GM12891 (cell line): ENCODE results near the gene TAS2R4.

Experiments used
- POLR2A ChIP-seq: IDR thresholded peaks from 2 replicates; pipeline ENCODE4 v1.6.1; 2011; ENCODE audit warnings: low read depth, low read length, control low read depth
- POLR2AphosphoS5 ChIP-seq: IDR thresholded peaks from 2 replicates; pipeline ENCODE4 v1.6.1; 2011; ENCODE audit warnings: low read depth, low read length, control low read depth

DNA sequence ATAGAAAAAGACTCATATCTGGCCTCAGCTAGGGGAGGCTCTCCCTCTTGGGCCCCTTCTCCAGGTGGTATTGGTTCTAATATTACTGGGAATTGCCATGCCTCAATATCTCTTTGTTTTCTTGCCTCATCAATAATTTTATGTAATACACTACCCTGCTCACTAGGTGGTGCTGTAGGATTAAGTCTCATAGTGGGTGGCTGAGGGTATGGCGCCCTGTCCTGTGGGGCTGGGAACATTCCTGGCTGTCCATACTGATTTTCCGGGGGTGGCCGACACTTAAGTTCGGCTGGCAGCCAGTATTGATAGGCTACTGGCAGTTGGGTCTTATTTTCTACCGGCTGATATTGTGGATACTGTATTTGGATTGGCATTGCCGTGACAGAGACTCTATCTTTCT, 21.5 kb upstream of the TAS2R4 start:
- no peak for TF ChIP-seq POLR2AphosphoS5
- no peak for TF ChIP-seq POLR2A
